ENCODE data around the gene AP3B1.

The AP3B1 gene

DNA sequence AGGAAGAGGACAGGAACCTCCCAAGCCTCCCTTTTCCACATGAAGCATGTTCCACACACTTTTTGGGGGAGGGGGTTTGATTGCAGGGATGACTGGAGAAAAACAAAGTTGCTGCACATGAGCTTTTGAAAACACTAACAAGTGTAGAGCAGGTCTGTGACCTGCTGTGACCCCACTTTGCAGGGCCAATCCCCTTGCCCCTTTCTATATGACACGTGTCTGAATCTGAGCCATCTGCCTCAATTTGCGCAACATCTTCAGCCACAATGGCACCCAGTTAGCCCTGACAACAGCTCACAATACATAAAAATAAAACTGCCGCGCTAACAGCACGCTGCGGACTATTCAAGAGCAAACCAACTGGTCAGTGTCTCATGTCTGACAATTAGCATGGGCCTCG is 290.6 kb downstream of the AP3B1 start:
- no peak overlapping the region for H3K9ac ChIP-seq (ENCODE audit: low read length)
- no peak overlapping the region for H2AFZ ChIP-seq (ENCODE audit: low read depth, low read length, severe bottlenecking)
- H3K27ac ChIP-seq (ENCODE audit: low read depth, low read length): no peak overlapping the region
- H3K79me2 ChIP-seq (ENCODE audit: insufficient read depth, low read length): no peaks in the 10 kb centered on the region
- no peaks in the 10 kb centered on the region for H3K9me3 ChIP-seq (ENCODE audit: insufficient read depth, low read length)
- TF ChIP-seq EZH2phosphoT487 (conservative IDR thresholded peaks at IDR 0.05; ENCODE audit: low read length): no peak
- TF ChIP-seq, protein P1, sequence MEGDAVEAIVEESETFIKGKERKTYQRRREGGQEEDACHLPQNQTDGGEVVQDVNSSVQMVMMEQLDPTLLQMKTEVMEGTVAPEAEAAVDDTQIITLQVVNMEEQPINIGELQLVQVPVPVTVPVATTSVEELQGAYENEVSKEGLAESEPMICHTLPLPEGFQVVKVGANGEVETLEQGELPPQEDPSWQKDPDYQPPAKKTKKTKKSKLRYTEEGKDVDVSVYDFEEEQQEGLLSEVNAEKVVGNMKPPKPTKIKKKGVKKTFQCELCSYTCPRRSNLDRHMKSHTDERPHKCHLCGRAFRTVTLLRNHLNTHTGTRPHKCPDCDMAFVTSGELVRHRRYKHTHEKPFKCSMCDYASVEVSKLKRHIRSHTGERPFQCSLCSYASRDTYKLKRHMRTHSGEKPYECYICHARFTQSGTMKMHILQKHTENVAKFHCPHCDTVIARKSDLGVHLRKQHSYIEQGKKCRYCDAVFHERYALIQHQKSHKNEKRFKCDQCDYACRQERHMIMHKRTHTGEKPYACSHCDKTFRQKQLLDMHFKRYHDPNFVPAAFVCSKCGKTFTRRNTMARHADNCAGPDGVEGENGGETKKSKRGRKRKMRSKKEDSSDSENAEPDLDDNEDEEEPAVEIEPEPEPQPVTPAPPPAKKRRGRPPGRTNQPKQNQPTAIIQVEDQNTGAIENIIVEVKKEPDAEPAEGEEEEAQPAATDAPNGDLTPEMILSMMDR (IDR thresholded peaks at IDR 0.05; ENCODE audit: insufficient read depth, low read length, poor library complexity, severe bottlenecking): no peak
- H3K27me3 ChIP-seq (ENCODE audit: low read length): no peaks in the 10 kb centered on the region
- H3K9me2 ChIP-seq (replicated peaks; ENCODE audit: insufficient read depth, low read length): no peaks in the 10 kb centered on the region
- H3K4me3 ChIP-seq (ENCODE audit: insufficient read depth, low read length, poor library complexity, severe bottlenecking): no peak overlapping the region
- H4K20me1 ChIP-seq (ENCODE audit: low read depth, low read length): no peaks in the 10 kb centered on the region
- H3F3A ChIP-seq (ENCODE audit: insufficient read depth): no peaks in the 10 kb centered on the region
- no peak overlapping the region for H3K4me2 ChIP-seq (ENCODE audit: low read depth, low read length, poor library complexity, severe bottlenecking)
- no peaks in the 10 kb centered on the region for H3K36me3 ChIP-seq (ENCODE audit: low read length)

DNA sequence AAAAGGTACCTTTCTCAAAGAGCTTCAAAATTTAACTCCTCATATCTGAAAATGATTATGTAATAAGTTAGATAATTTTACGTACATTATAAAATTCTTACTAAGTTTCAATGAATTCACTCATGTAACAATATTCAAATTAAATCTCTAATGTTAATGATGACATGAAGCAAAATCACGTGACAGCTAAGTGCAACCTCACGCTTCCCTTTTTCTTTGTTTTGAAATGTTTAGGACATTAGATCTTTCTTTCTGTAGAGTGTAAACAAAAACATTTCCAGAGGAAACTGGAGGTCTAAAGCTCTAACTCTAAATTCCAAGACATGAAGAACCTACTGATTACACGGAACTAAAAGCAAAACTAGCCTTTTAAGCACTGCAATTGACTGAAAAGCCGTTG is 291.0 kb downstream of the AP3B1 start:
- no peaks in the 10 kb centered on the region for H3K9me2 ChIP-seq (replicated peaks; ENCODE audit: insufficient read depth, low read length)
- no peaks in the 10 kb centered on the region for H3K79me2 ChIP-seq (ENCODE audit: insufficient read depth, low read length)
- no peak overlapping the region for H3K4me2 ChIP-seq (ENCODE audit: low read depth, low read length, poor library complexity, severe bottlenecking)
- TF ChIP-seq, protein P1 (IDR thresholded peaks at IDR 0.05; ENCODE audit: insufficient read depth, low read length, poor library complexity, severe bottlenecking): no peak
- TF ChIP-seq EZH2phosphoT487 (conservative IDR thresholded peaks at IDR 0.05; ENCODE audit: low read length): no peak
- H3K27me3 ChIP-seq (ENCODE audit: low read length): no peaks in the 10 kb centered on the region
- no peaks in the 10 kb centered on the region for H3K36me3 ChIP-seq (ENCODE audit: low read length)
- no peak overlapping the region for H3K4me3 ChIP-seq (ENCODE audit: insufficient read depth, low read length, poor library complexity, severe bottlenecking)
- H3K9ac ChIP-seq (ENCODE audit: low read length): no peak overlapping the region
- H3K27ac ChIP-seq (ENCODE audit: low read depth, low read length): no peak overlapping the region
- no peaks in the 10 kb centered on the region for H4K20me1 ChIP-seq (ENCODE audit: low read depth, low read length)
- no peaks in the 10 kb centered on the region for H3F3A ChIP-seq (ENCODE audit: insufficient read depth)
- H2AFZ ChIP-seq (ENCODE audit: low read depth, low read length, severe bottlenecking): no peak overlapping the region
- H3K9me3 ChIP-seq (ENCODE audit: insufficient read depth, low read length): no peaks in the 10 kb centered on the region

DNA sequence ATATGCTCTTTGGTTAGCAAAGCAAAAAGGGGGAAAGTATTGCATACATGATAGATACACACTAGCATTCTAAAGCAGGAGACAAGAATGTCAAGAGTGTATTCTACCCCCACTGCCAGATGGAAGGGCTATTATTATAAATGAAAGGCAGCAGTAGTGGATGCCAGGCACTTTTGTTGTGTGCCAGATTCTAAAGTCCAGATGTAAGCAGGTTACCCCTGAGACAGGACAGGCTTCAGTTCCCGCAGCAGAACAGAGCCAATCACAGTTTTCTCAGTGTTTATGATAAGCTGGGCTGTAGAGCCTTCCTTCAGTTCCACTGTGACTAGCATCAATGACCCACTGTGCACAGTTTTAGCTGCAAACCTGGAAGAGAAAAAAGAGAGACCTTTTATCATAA is 291.8 kb downstream of the AP3B1 start:
- no peaks in the 10 kb centered on the region for H3K9me3 ChIP-seq (ENCODE audit: insufficient read depth, low read length)
- H3K4me2 ChIP-seq (ENCODE audit: low read depth, low read length, poor library complexity, severe bottlenecking): no peak overlapping the region
- H4K20me1 ChIP-seq (ENCODE audit: low read depth, low read length): no peaks in the 10 kb centered on the region
- H3K4me3 ChIP-seq (ENCODE audit: insufficient read depth, low read length, poor library complexity, severe bottlenecking): no peak overlapping the region
- no peaks in the 10 kb centered on the region for H3K9me2 ChIP-seq (replicated peaks; ENCODE audit: insufficient read depth, low read length)
- TF ChIP-seq, protein P1 (IDR thresholded peaks at IDR 0.05; ENCODE audit: insufficient read depth, low read length, poor library complexity, severe bottlenecking): no peak
- TF ChIP-seq EZH2phosphoT487 (conservative IDR thresholded peaks at IDR 0.05; ENCODE audit: low read length): no peak
- no peaks in the 10 kb centered on the region for H3F3A ChIP-seq (ENCODE audit: insufficient read depth)
- H3K79me2 ChIP-seq (ENCODE audit: insufficient read depth, low read length): no peaks in the 10 kb centered on the region
- H3K9ac ChIP-seq (ENCODE audit: low read length): no peak overlapping the region
- no peak overlapping the region for H2AFZ ChIP-seq (ENCODE audit: low read depth, low read length, severe bottlenecking)
- no peak overlapping the region for H3K27ac ChIP-seq (ENCODE audit: low read depth, low read length)
- no peaks in the 10 kb centered on the region for H3K27me3 ChIP-seq (ENCODE audit: low read length)
- no peaks in the 10 kb centered on the region for H3K36me3 ChIP-seq (ENCODE audit: low read length)

All from SU-DHL-6 (cell line).